ENCODE results near the gene RORC. TPM values are rescaled to one million over a fixed set of nuclear protein-coding genes. Genes with fewer than 3 reads are reported as not detected.

Gene RORC
- total and polyA plus RNA-seq, 2 of the 8 experiments (the other 6 are each of a cell fraction or from before 2014, with no cell fraction given) = 0.44 to 0.54 TPM

DNA sequence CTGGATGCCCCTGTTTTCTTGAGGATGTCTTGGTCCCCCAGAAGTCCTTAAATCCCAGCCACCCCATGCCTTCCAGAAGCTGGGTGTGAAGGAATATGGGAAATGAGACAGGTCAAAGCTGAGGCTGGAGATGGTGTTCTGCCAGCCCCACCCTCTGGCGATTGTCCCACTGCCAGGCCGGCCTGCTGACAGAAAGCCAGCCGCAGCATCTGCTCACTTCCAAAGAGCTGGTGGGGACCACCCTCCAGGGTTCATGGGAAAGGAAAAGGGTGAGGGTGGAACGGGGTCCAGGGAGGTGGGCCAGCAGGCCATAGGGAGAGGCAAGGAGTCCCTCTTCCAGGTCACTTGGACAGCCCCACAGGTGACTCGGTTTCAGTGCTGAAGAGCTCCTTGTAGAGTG lies 24.5 kb downstream of the RORC start (continued):
- TF ChIP-seq SP1 (IDR thresholded peaks at IDR 0.05; ENCODE audit: low read depth, low read length) (no peak), KDM1A (IDR thresholded peaks at IDR 0.05; ENCODE audit: borderline replicate concordance, low read length) (no peak), SRF (IDR thresholded peaks at IDR 0.05; ENCODE audit: low read depth, low read length) (no peak)

All from H1 (cell line).